ENCODE measurements around the gene SMCO4. TPM values are rescaled to one million over a fixed set of nuclear protein-coding genes. Genes with fewer than 3 reads are reported as not detected.

The SMCO4 gene
- total RNA-seq, 2 experiments from 2014 or later = 5.0 to 9.4 TPM

GRCh38 chr11:93520726-93521509 is 22.3 kb downstream of the SMCO4 start:
- Mint-ChIP-seq H3K9me3 (no peaks in the 10 kb centered on the region), H3K4me1 (ENCODE audit: low read depth) (peaks cover 14% of the 10 kb centered on the region), H3K4me3 (no peak overlapping the region), H3K27ac (no peak overlapping the region), H3K36me3 (ENCODE audit: low read depth) (no peaks in the 10 kb centered on the region), H3K27me3 (no peaks in the 10 kb centered on the region)
- POLR2A ChIA-PET = interaction anchor here (0.6 kb wide), 1 partner anchor 1653 kb away, joined by 6 read pairs; no protein-coding TSS in a partner anchor
- intact Hi-C loops (cut with micrococcal nuclease) = no loop called here
- TF ChIP-seq CTCF (IDR thresholded peaks at IDR 0.05) = no peak
- CTCF ChIA-PET = no interaction called here
- ATAC-seq (peak; percentile 42), DNase-seq (peak; percentile 22)

- intact Hi-C loops (cut with micrococcal nuclease) = no loop called here
- ChIA-PET CTCF (no interaction called here), POLR2A (no interaction called here)
- Mint-ChIP-seq H3K9me3 (no peaks in the 10 kb centered on the region), H3K36me3 (ENCODE audit: low read depth) (no peaks in the 10 kb centered on the region), H3K27ac (no peak overlapping the region), H3K4me1 (ENCODE audit: low read depth) (peaks cover 9% of the 10 kb centered on the region), H3K4me3 (no peak overlapping the region), H3K27me3 (no peaks in the 10 kb centered on the region)
- ATAC-seq = no peak
- no peak for TF ChIP-seq CTCF (IDR thresholded peaks at IDR 0.05)
- no peak for DNase-seq
Observed at GRCh38 chr11:93519179-93519578, 24.0 kb downstream of the SMCO4 start.

- Mint-ChIP-seq H3K36me3 (ENCODE audit: low read depth) (no peaks in the 10 kb centered on the region), H3K4me1 (ENCODE audit: low read depth) (peaks cover 9% of the 10 kb centered on the region), H3K27ac (no peak overlapping the region), H3K27me3 (no peaks in the 10 kb centered on the region), H3K9me3 (no peaks in the 10 kb centered on the region), H3K4me3 (no peak overlapping the region)
- DNase-seq (no peak), ATAC-seq (no peak)
- intact Hi-C loops (cut with micrococcal nuclease) = no loop called here
- TF ChIP-seq CTCF (IDR thresholded peaks at IDR 0.05) = no peak
- ChIA-PET POLR2A (no interaction called here), CTCF (no interaction called here)
Observed at GRCh38 chr11:93518081-93518480, 25.1 kb downstream of the SMCO4 start.

- no peak overlapping the region for H3K27ac Mint-ChIP-seq
- no peaks in the 10 kb centered on the region for H3K9me3 Mint-ChIP-seq
- no peaks in the 10 kb centered on the region for H3K27me3 Mint-ChIP-seq
- H3K4me1 Mint-ChIP-seq (ENCODE audit: low read depth) = peaks cover 9% of the 10 kb centered on the region
- DNase-seq (no peak), ATAC-seq (no peak)
- ChIA-PET POLR2A (no interaction called here), CTCF (interaction anchor here (0.8 kb wide), 1 partner anchor 10 kb away, joined by 4 read pairs; no protein-coding TSS in a partner anchor)
- no peak for TF ChIP-seq CTCF (IDR thresholded peaks at IDR 0.05)
- no peaks in the 10 kb centered on the region for H3K36me3 Mint-ChIP-seq (ENCODE audit: low read depth)
- no peak overlapping the region for H3K4me3 Mint-ChIP-seq
- intact Hi-C loops (cut with micrococcal nuclease) = no loop called here
Observed at GRCh38 chr11:93517611-93518010, 25.6 kb downstream of the SMCO4 start.

- no peak for ATAC-seq
- no peak for TF ChIP-seq CTCF (IDR thresholded peaks at IDR 0.05)
- H3K27ac Mint-ChIP-seq = no peak overlapping the region
- peaks cover 11% of the 10 kb centered on the region for H3K4me1 Mint-ChIP-seq (ENCODE audit: low read depth)
- no peaks in the 10 kb centered on the region for H3K9me3 Mint-ChIP-seq
- no peaks in the 10 kb centered on the region for H3K36me3 Mint-ChIP-seq (ENCODE audit: low read depth)
- intact Hi-C loops (cut with micrococcal nuclease) = no loop called here
- CTCF ChIA-PET = interaction anchor here (0.8 kb wide), 1 partner anchor 10 kb away, joined by 4 read pairs; no protein-coding TSS in a partner anchor
- DNase-seq = no peak
- POLR2A ChIA-PET = no interaction called here
- H3K4me3 Mint-ChIP-seq = no peak overlapping the region
- no peaks in the 10 kb centered on the region for H3K27me3 Mint-ChIP-seq
Observed at GRCh38 chr11:93517041-93517440, 26.1 kb downstream of the SMCO4 start.
